G401.6 (cell line): ENCODE data around the gene JOSD1.

Experiments used
- FAIRE-seq: peaks from 2 replicates; lab custom pipeline; 2012; peaks lifted over from hg19 to GRCh38; lab: Jason Lieb, UNC

The JOSD1 gene

DNA sequence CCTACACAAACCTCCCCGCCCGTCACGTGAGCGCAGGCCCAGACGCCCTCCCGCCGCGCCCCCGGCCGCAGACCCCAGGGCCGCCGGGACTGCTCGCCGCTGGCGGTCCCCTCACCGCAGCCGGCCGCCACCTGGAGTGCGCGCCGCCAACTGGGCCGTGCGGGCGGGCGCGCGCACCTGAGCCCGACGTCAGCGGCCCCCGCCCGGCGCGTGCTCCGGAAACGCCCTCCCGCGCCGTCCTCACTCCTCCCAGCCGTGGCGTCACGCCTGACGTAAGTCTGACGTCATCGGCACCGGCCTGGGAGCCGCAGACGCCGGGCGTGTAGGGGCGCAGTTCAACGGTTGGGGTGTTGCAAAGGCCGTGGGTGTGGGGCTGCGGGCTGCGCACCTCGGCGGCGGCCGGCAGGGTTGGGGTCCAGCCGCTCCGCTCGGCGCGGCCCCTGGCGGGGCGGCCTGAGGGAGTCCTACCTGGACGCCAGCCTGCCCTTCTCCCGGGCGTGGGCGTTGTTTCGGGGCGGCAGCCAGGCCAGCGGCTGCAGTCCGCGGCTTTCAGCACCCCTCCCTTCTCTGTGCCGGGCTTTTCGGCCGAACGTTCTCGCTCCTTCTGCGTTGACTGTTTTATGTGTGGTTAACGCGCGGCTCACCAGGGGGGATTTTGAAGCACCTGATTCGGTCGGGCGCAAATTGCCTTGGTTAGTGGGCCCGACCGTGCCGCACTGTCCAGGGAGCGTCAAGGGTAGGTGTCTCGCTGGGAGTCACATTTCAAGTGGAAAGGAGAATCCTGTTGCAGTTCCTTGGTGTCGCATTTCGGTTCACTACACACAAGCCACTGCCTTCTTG, at the start of gene JOSD1:
Gene JOSD1 (minus strand): TSS at position 155 of the 840 bp plus-strand sequence. CDS start 956 bp downstream, outside the sequence.
- no peak for FAIRE-seq

GRCh38 chr22:38750104-38750503, 49.4 kb upstream of the JOSD1 start:
- FAIRE-seq = no peak

- FAIRE-seq = no peak
Measured at GRCh38 chr22:38748487-38749136, 47.9 kb upstream of the JOSD1 start.

DNA sequence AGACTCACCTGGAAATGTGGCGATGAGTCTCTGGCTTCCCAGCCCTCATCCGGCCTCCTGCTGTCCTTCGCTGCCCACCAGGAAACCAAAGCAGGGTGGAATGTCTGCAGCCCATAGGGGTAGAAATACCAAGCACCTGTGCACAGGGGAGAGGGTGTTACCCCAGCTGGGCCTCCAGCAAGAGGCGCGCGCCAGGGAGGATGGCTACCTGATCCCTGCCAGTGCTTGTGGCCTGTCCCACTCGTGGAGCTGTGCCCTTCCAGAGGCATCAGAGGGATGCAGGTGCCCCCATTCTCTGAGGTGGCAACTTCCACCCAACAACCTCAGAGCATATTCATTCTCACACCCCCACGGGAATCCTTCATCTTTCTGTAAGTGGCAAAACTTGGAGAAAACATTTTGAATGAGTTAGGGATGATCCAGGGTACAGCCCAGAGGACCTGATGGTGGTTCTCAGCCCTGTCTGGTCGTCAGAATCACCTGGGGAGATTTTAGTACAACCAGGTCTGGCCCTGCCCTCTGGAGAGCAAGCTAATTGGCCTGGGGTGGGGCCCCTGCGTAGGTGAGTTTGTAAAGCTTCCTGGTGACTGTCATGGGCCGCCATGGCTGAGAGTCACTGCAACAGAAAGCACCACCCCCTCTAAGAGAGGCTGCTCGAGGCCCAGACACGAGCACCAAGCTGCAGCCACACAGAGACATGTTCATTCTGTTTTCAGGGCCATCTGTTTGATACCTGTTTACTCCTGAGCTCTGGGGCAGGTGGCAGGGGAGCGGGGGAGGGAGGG, 45.1 kb upstream of the JOSD1 start:
- FAIRE-seq = no peak

- FAIRE-seq = no peak
Measured at GRCh38 chr22:38744981-38745380, 44.2 kb upstream of the JOSD1 start.

DNA sequence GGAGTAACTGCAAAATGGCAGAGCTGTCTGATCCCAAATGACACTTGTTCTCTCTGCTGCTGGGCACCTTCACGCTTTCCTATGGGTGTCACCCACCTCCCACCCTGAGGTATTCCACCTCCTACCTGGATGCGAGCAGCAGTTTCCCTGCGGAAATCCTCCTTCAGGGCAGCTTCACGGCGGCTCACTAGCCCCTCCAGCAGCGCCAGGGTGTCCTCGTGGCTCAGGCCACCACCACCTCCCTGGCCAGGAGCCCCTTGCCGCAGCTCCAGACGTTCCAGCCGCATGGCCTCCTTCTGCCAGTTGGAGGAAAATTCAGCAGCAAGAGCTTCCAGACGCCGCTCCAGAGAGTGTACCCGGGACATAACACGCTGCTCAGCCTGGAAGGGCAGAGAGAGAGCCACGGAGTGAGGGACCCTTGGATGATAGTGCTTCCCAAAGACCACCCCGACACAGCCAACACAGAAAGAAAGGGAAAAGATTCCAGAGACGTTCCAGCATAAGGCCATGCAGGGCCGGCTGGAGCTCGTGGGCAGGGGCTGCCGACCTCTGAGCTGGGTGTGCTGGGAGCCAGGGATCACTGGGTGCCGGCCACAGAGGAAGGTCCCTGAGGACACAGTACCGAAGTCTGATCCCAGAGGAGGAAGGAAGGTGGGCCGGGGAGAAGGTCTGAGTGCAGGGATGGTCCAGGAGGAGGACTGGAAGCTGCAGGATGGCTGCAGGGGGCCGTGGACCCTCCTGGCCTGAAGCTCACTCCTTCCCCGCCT, 41.6 kb upstream of the JOSD1 start:
- FAIRE-seq = no peak

DNA sequence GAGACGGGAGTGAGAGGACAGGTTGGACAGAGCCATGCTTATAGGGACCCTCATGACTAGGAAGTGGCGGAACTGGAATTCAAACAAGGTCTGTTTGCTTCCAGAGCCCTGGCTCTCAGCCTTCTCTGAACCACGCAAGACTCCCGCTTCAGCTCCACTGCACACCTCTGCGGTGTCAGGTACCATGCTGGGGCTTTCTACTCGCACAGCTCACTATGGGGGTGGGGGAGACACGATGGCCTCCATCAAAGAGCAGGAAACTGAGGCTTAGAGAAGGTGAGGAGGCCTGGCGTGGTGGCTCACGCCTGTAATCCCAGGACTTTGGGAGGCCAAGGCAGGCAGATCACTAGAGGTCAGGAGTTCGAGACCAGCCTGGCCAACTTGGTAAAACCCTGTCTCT, 40.8 kb upstream of the JOSD1 start:
- FAIRE-seq = no peak

GRCh38 chr22:38741166-38741565, 40.4 kb upstream of the JOSD1 start:
- no peak for FAIRE-seq

DNA sequence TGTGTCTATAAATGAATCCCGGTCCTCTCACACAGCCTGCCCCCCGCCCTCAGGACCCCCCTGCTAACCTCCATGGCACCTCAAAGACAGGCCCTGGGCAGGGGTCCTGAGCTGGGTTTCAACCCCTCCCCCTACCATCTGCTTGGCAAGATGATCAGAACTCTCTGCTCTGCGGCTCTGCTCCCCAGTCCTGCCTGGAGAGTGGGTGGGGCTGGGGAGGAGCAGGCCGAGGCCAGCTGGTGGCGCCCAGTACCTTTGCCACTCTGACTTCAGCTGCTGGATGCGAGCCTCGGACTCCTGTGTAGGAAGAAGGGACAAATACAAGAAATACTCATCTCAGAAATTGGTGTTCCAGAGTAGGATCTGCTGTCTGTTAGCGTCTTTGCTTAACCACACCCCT, 40.0 kb upstream of the JOSD1 start:
- no peak for FAIRE-seq

GRCh38 chr22:38740116-38740723, 39.5 kb upstream of the JOSD1 start:
- FAIRE-seq = no peak

- FAIRE-seq = no peak
Measured at GRCh38 chr22:38739300-38740055, 38.7 kb upstream of the JOSD1 start.

- no peak for FAIRE-seq
Measured at GRCh38 chr22:38738475-38739070, 37.8 kb upstream of the JOSD1 start.

DNA sequence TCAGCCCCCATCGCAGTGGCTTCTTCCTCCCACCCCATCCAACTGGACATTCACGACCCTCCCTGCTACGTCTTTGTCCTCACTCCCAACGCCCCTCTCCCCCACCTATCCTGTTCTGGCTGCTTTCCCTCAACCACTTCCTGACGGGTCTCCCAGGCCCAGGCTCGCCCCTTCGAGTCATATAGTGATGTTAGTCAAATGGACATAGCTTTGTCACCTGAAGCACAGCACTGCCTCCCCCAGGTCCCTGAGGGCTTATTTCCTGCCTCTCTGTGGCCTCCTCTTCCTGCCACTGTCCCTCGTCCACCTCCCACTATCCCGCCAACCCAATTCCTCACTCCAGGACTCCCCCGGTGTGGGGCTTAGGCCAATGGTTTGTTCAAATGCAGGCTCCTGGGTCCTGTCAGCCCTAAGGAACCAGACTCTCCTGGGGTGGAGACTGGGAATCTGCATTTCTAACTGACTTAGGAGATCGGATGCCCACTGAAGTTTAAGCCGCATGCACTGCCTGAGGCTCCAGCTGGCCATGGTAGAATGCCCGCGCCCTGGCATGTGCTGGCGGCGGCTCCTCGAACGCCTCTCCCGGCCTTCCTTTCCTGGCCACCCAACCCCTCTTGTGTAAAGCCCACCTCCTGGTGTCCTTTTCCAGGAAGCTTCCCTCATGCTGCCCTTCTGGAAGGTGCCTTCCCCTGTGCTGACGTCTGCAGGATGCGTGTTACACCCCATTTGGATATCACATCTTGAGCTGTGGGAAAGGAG, 36.7 kb upstream of the JOSD1 start:
- FAIRE-seq = no peak

- FAIRE-seq = no peak
Measured at GRCh38 chr22:38736257-38736570, 35.5 kb upstream of the JOSD1 start.

DNA sequence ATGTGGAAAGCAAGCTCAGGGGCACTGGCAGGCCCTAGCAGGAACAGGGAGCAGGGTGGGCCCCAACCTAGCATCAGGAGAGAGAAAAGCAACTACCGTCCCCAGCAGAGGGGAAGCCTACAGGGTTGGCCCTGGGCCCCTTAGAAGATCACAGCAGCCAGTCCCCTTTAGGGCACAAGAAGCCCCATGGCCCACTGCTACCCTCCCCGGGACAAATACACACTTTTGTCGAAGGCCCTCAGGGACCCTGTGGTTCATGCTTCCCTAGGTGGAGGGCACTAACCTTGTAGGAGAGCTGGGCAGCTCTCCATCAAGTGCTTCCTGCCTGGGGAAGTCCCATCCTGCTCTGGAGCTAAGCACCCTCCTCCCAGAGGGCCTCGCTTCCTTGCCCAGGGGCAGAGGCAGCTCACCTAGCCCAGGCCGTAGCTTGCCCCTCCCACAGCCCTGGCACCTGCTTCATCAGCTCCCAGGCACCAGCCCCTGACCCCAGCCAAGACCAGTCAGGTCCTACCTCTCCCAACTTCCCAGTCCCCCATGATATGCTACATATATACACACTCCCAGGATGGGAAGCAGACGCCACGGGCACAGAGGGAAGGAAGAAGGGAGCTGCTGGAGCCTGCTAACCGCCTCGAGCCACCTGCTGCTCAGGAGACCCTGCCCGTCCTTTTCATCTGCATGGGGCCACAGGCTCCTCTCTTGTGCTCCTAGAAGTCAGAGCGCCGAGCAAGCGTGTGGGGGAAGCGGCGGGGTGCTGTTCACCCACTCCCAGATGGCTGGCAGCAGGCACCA, 34.9 kb upstream of the JOSD1 start:
- FAIRE-seq = no peak

DNA sequence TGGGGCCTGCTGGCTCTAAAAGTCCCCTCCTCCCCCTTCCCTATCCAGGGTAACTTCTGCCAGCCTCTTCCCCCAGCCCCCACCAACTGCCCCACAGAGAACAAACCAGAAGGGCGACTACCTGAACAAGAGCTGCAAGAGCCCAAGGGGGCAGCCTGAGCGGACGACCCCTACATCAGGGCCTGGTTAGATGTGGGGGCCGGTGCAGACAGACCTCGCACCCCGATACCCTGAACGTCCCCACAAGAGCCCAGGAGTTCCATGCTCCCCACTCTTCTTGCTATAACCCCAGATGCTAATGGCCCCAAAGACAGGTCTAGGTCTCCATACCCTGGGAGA, 34.4 kb upstream of the JOSD1 start:
- FAIRE-seq = no peak

- FAIRE-seq = no peak
Measured at GRCh38 chr22:38734421-38735100, 33.8 kb upstream of the JOSD1 start.

DNA sequence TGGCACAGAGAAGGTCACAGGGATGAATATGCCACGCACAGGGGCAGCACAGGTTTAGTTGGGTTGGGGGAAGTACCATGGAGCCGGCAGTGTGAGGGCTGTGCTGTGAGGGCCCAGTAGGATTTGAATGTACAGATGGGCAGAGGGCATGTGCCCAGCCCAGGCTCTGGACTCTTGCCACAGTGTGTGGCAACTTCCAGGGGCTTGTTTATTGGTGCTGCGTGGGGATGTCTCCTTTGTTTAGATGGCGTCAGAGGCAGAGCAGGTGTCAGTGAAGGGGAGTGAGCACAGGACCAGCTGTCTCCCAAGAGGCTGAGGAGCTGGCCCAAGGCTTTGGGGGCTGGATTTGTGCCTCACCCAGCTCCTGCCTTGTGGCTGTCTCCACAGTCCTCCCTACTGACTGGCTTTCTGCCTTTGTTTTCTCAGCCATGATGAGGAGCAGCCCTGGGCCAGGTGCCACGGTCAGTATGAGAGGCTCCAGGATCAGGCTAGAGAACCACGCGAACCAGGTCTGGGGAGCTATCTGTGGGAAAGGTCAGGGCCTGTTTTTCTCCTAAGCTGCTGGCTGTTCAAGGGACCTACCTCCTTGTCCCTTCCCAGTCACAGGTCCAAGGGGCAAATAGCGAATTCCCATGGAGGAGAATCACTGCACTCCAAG, 33.1 kb upstream of the JOSD1 start:
- FAIRE-seq = no peak
